Measurements from ENCODE around the gene SCT.

Gene SCT

GRCh38 chr11:612201-612960 is 14.6 kb downstream of the SCT start:
- Histone ChIP-seq H3K27ac (ENCODE audit: low read length) (no peak overlapping the region), H3K9ac (ENCODE audit: low read depth, low read length) (no peak overlapping the region), H3K36me3 (ENCODE audit: insufficient read depth, low read depth, low read length) (peaks cover 54% of the 10 kb centered on the region), H3K9me3 (ENCODE audit: insufficient read depth, low read depth, low read length) (no peaks in the 10 kb centered on the region), H3K4me1 (ENCODE audit: insufficient read depth, low read length) (no peaks in the 10 kb centered on the region), H3K4me3 (ENCODE audit: low read length) (no peak overlapping the region), H3K27me3 (ENCODE audit: insufficient read depth, low read length) (no peaks in the 10 kb centered on the region)

- Histone ChIP-seq H3K4me1 (ENCODE audit: insufficient read depth, low read length) (no peaks in the 10 kb centered on the region), H3K9ac (ENCODE audit: low read depth, low read length) (no peak overlapping the region), H3K27ac (ENCODE audit: low read length) (no peak overlapping the region), H3K27me3 (ENCODE audit: insufficient read depth, low read length) (no peaks in the 10 kb centered on the region), H3K36me3 (ENCODE audit: insufficient read depth, low read depth, low read length) (peaks cover 65% of the 10 kb centered on the region), H3K9me3 (ENCODE audit: insufficient read depth, low read depth, low read length) (no peaks in the 10 kb centered on the region), H3K4me3 (ENCODE audit: low read length) (no peak overlapping the region)
These were observed 15.7 kb downstream of the SCT start for GRCh38 chr11:611001-611996.

- Histone ChIP-seq H3K4me3 (ENCODE audit: low read length) (no peak overlapping the region), H3K36me3 (ENCODE audit: insufficient read depth, low read depth, low read length) (peaks cover 76% of the 10 kb centered on the region), H3K4me1 (ENCODE audit: insufficient read depth, low read length) (no peaks in the 10 kb centered on the region), H3K9me3 (ENCODE audit: insufficient read depth, low read depth, low read length) (no peaks in the 10 kb centered on the region), H3K27me3 (ENCODE audit: insufficient read depth, low read length) (no peaks in the 10 kb centered on the region), H3K27ac (ENCODE audit: low read length) (no peak overlapping the region), H3K9ac (ENCODE audit: low read depth, low read length) (no peak overlapping the region)
These were observed 16.7 kb downstream of the SCT start for GRCh38 chr11:610146-610801.

- H3K9ac ChIP-seq (ENCODE audit: low read depth, low read length): no peak overlapping the region
- no peak overlapping the region for H3K4me3 ChIP-seq (ENCODE audit: low read length)
- no peaks in the 10 kb centered on the region for H3K4me1 ChIP-seq (ENCODE audit: insufficient read depth, low read length)
- no peak overlapping the region for H3K27ac ChIP-seq (ENCODE audit: low read length)
- peaks cover 85% of the 10 kb centered on the region for H3K36me3 ChIP-seq (ENCODE audit: insufficient read depth, low read depth, low read length)
- H3K9me3 ChIP-seq (ENCODE audit: insufficient read depth, low read depth, low read length): no peaks in the 10 kb centered on the region
- no peaks in the 10 kb centered on the region for H3K27me3 ChIP-seq (ENCODE audit: insufficient read depth, low read length)
These were observed 17.6 kb downstream of the SCT start for GRCh38 chr11:609341-609811.

GRCh38 chr11:608791-609251 is 18.2 kb downstream of the SCT start:
- Histone ChIP-seq H3K27ac (ENCODE audit: low read length) (no peak overlapping the region), H3K36me3 (ENCODE audit: insufficient read depth, low read depth, low read length) (peaks cover 90% of the 10 kb centered on the region), H3K9me3 (ENCODE audit: insufficient read depth, low read depth, low read length) (no peaks in the 10 kb centered on the region), H3K27me3 (ENCODE audit: insufficient read depth, low read length) (no peaks in the 10 kb centered on the region), H3K4me1 (ENCODE audit: insufficient read depth, low read length) (no peaks in the 10 kb centered on the region), H3K4me3 (ENCODE audit: low read length) (no peak overlapping the region), H3K9ac (ENCODE audit: low read depth, low read length) (no peak overlapping the region)

GRCh38 chr11:607971-608659 is 18.9 kb downstream of the SCT start:
- Histone ChIP-seq H3K27ac (ENCODE audit: low read length) (no peak overlapping the region), H3K4me3 (ENCODE audit: low read length) (no peak overlapping the region), H3K9ac (ENCODE audit: low read depth, low read length) (no peak overlapping the region), H3K4me1 (ENCODE audit: insufficient read depth, low read length) (no peaks in the 10 kb centered on the region), H3K27me3 (ENCODE audit: insufficient read depth, low read length) (no peaks in the 10 kb centered on the region), H3K36me3 (ENCODE audit: insufficient read depth, low read depth, low read length) (peaks cover 96% of the 10 kb centered on the region), H3K9me3 (ENCODE audit: insufficient read depth, low read depth, low read length) (no peaks in the 10 kb centered on the region)

GRCh38 chr11:607020-607780 is 19.8 kb downstream of the SCT start:
- Histone ChIP-seq H3K9me3 (ENCODE audit: insufficient read depth, low read depth, low read length) (no peaks in the 10 kb centered on the region), H3K4me1 (ENCODE audit: insufficient read depth, low read length) (no peaks in the 10 kb centered on the region), H3K9ac (ENCODE audit: low read depth, low read length) (no peak overlapping the region), H3K27ac (ENCODE audit: low read length) (no peak overlapping the region), H3K36me3 (ENCODE audit: insufficient read depth, low read depth, low read length) (peaks cover 97% of the 10 kb centered on the region), H3K27me3 (ENCODE audit: insufficient read depth, low read length) (no peaks in the 10 kb centered on the region), H3K4me3 (ENCODE audit: low read length) (no peak overlapping the region)

- Histone ChIP-seq H3K4me1 (ENCODE audit: insufficient read depth, low read length) (no peaks in the 10 kb centered on the region), H3K27me3 (ENCODE audit: insufficient read depth, low read length) (no peaks in the 10 kb centered on the region), H3K4me3 (ENCODE audit: low read length) (no peak overlapping the region), H3K9ac (ENCODE audit: low read depth, low read length) (no peak overlapping the region), H3K36me3 (ENCODE audit: insufficient read depth, low read depth, low read length) (peaks cover 97% of the 10 kb centered on the region), H3K9me3 (ENCODE audit: insufficient read depth, low read depth, low read length) (no peaks in the 10 kb centered on the region), H3K27ac (ENCODE audit: low read length) (no peak overlapping the region)
These were observed 20.7 kb downstream of the SCT start for GRCh38 chr11:606245-606644.

- no peak overlapping the region for H3K4me3 ChIP-seq (ENCODE audit: low read length)
- no peaks in the 10 kb centered on the region for H3K4me1 ChIP-seq (ENCODE audit: insufficient read depth, low read length)
- H3K9me3 ChIP-seq (ENCODE audit: insufficient read depth, low read depth, low read length): no peaks in the 10 kb centered on the region
- H3K36me3 ChIP-seq (ENCODE audit: insufficient read depth, low read depth, low read length): peaks cover 94% of the 10 kb centered on the region
- H3K27me3 ChIP-seq (ENCODE audit: insufficient read depth, low read length): no peaks in the 10 kb centered on the region
- H3K9ac ChIP-seq (ENCODE audit: low read depth, low read length): no peak overlapping the region
- H3K27ac ChIP-seq (ENCODE audit: low read length): no peak overlapping the region
These were observed 21.5 kb downstream of the SCT start for GRCh38 chr11:605286-606129.

GRCh38 chr11:603154-603553 is 23.8 kb downstream of the SCT start:
- Histone ChIP-seq H3K4me1 (ENCODE audit: insufficient read depth, low read length) (no peaks in the 10 kb centered on the region), H3K27me3 (ENCODE audit: insufficient read depth, low read length) (no peaks in the 10 kb centered on the region), H3K27ac (ENCODE audit: low read length) (no peak overlapping the region), H3K4me3 (ENCODE audit: low read length) (no peak overlapping the region), H3K9me3 (ENCODE audit: insufficient read depth, low read depth, low read length) (no peaks in the 10 kb centered on the region), H3K9ac (ENCODE audit: low read depth, low read length) (no peak overlapping the region), H3K36me3 (ENCODE audit: insufficient read depth, low read depth, low read length) (peaks cover 94% of the 10 kb centered on the region)

All from iPS-20b (cell line).